ENCODE results near the gene UBE2L5.
A peak's percentile ranks its signal among the peaks of the same experiment; 100 is the strongest.

The UBE2L5 gene

GRCh38 chr13:30395192-30396158 lies 26.8 kb upstream of the UBE2L5 start:
- ChIA-PET POLR2A (interaction anchor here (0.6 to 1.8 kb wide), 7 partner anchors 10 to 220 kb away, joined by 3 to 8 read pairs (median 4); no protein-coding TSS in a partner anchor), CTCF (no interaction called here)
- TF ChIP-seq FOXK2 (IDR thresholded peaks at IDR 0.05) (no peak), PKNOX1 (IDR thresholded peaks at IDR 0.05) (0 out of 2 replicates have a peak, but pooled peaks have one; percentile 22), L3MBTL2 (conservative IDR thresholded peaks at IDR 0.05) (peak; percentile 92)
- DNase-seq (ENCODE audit: extremely low spot score) = peak; percentile 61

- POLR2A ChIA-PET = no interaction called here
- CTCF ChIA-PET = no interaction called here
- DNase-seq (ENCODE audit: extremely low spot score) = no peak
- no peak for TF ChIP-seq TARDBP (IDR thresholded peaks at IDR 0.05)
- no peak for TF ChIP-seq ZNF384 (IDR thresholded peaks at IDR 0.05)
- TF ChIP-seq ELF4 (IDR thresholded peaks at IDR 0.05) = no peak
- TF ChIP-seq SP1 (IDR thresholded peaks at IDR 0.05) = no peak
- TF ChIP-seq ARNT (IDR thresholded peaks at IDR 0.05) = no peak
- no peak for TF ChIP-seq HDGF (IDR thresholded peaks at IDR 0.05; ENCODE audit: borderline replicate concordance)
- no peak for TF ChIP-seq FOXM1 (IDR thresholded peaks at IDR 0.05; ENCODE audit: borderline replicate concordance)
- TF ChIP-seq PKNOX1 (IDR thresholded peaks at IDR 0.05) = no peak
- no peak for TF ChIP-seq LEF1 (IDR thresholded peaks at IDR 0.05; ENCODE audit: borderline replicate concordance)
- no peak for TF ChIP-seq FOXK2 (IDR thresholded peaks at IDR 0.05)
Measured at GRCh38 chr13:30396434-30397075, 25.7 kb upstream of the UBE2L5 start.

- no peak for DNase-seq (ENCODE audit: extremely low spot score)
- TF ChIP-seq CTBP1 (IDR thresholded peaks at IDR 0.05; ENCODE audit: borderline replicate concordance) = no peak
- TF ChIP-seq BHLHE40 (IDR thresholded peaks at IDR 0.05; ENCODE audit: borderline replicate concordance) = no peak
- TF ChIP-seq SP1 (IDR thresholded peaks at IDR 0.05) = no peak
- no peak for TF ChIP-seq FOXK2 (IDR thresholded peaks at IDR 0.05)
- TF ChIP-seq FOXM1 (IDR thresholded peaks at IDR 0.05; ENCODE audit: borderline replicate concordance) = no peak
- no peak for TF ChIP-seq NFRKB (IDR thresholded peaks at IDR 0.05)
- no peak for TF ChIP-seq ELF4 (IDR thresholded peaks at IDR 0.05)
- no peak for TF ChIP-seq ZNF384 (IDR thresholded peaks at IDR 0.05)
- TF ChIP-seq TARDBP (IDR thresholded peaks at IDR 0.05) = no peak
- TF ChIP-seq HDGF (IDR thresholded peaks at IDR 0.05; ENCODE audit: borderline replicate concordance) = no peak
- TF ChIP-seq ARNT (IDR thresholded peaks at IDR 0.05) = no peak
- POLR2A ChIA-PET = no interaction called here
Measured at GRCh38 chr13:30398601-30399072, 23.7 kb upstream of the UBE2L5 start.

GRCh38 chr13:30400376-30400775 lies 21.9 kb upstream of the UBE2L5 start:
- POLR2A ChIA-PET = no interaction called here
- DNase-seq (ENCODE audit: extremely low spot score) = no peak
- TF ChIP-seq SP1 (IDR thresholded peaks at IDR 0.05) (no peak), FOXA1 (IDR thresholded peaks at IDR 0.05) (no peak), BHLHE40 (IDR thresholded peaks at IDR 0.05; ENCODE audit: borderline replicate concordance) (no peak), PKNOX1 (IDR thresholded peaks at IDR 0.05) (no peak), FOXM1 (IDR thresholded peaks at IDR 0.05; ENCODE audit: borderline replicate concordance) (no peak), NFRKB (IDR thresholded peaks at IDR 0.05) (no peak), LEF1 (IDR thresholded peaks at IDR 0.05; ENCODE audit: borderline replicate concordance) (no peak), ARNT (IDR thresholded peaks at IDR 0.05) (no peak), HDGF (IDR thresholded peaks at IDR 0.05; ENCODE audit: borderline replicate concordance) (no peak), L3MBTL2 (conservative IDR thresholded peaks at IDR 0.05) (no peak), SUZ12 (IDR thresholded peaks at IDR 0.05) (no peak), ZNF384 (IDR thresholded peaks at IDR 0.05) (no peak), TARDBP (IDR thresholded peaks at IDR 0.05) (no peak)
- CTCF ChIA-PET = no interaction called here

More at GRCh38 chr13:30398601-30399072, 23.7 kb upstream of the UBE2L5 start:
- CTCF ChIA-PET = no interaction called here

- ChIA-PET CTCF (no interaction called here), POLR2A (no interaction called here)
- no peak for DNase-seq (ENCODE audit: extremely low spot score)
- TF ChIP-seq BHLHE40 (IDR thresholded peaks at IDR 0.05; ENCODE audit: borderline replicate concordance) (no peak), ARNT (IDR thresholded peaks at IDR 0.05) (no peak), ZNF384 (IDR thresholded peaks at IDR 0.05) (no peak), PKNOX1 (IDR thresholded peaks at IDR 0.05) (no peak), FOXK2 (IDR thresholded peaks at IDR 0.05) (no peak), TARDBP (IDR thresholded peaks at IDR 0.05) (no peak), LEF1 (IDR thresholded peaks at IDR 0.05; ENCODE audit: borderline replicate concordance) (no peak), FOXA1 (IDR thresholded peaks at IDR 0.05) (no peak), ELF4 (IDR thresholded peaks at IDR 0.05) (no peak), FOXM1 (IDR thresholded peaks at IDR 0.05; ENCODE audit: borderline replicate concordance) (no peak), SP1 (IDR thresholded peaks at IDR 0.05) (no peak), HDGF (IDR thresholded peaks at IDR 0.05; ENCODE audit: borderline replicate concordance) (no peak), SUZ12 (IDR thresholded peaks at IDR 0.05) (no peak), CTBP1 (IDR thresholded peaks at IDR 0.05; ENCODE audit: borderline replicate concordance) (no peak)
Measured at GRCh38 chr13:30401347-30401746, 20.9 kb upstream of the UBE2L5 start.

Measured in HEK293T (cell line).